Measurements from ENCODE around the gene FNBP1L. TPM values are rescaled to one million over a fixed set of nuclear protein-coding genes. Genes with fewer than 3 reads are reported as not detected.

Gene FNBP1L
- total and polyA plus RNA-seq, 7 donors = 13.4 to 30.7 (median 20.1) TPM

DNA sequence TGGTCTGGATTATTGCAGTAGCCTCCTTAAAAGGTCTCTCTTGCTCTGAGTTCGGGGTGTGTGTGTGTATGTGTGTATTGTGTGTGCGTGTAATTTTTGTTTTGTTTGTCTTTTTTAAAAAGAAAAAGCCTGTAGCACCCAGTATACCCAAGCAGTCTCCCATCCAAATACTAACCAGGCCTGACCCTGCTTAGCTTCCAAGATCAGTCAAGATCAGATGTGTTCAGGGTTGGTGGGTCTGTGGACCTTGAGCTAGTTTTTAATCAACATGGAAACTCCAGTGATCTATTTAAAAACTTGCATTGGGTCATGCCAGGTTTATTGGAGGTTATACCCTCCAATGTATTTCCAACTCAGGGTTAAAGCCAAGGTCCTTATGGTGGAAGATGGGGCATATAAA lies 40.3 kb downstream of the FNBP1L start:
- TF ChIP-seq EP300 (IDR thresholded peaks at IDR 0.05) = no peak
- intact Hi-C loops (cut with DNase I) = no loop called here
- no peak overlapping the region for H3K4me3 ChIP-seq
- DNase-seq = no peak
- H3K4me1 ChIP-seq = no peaks in the 10 kb centered on the region
- no peak overlapping the region for H3K27ac ChIP-seq
- no peaks in the 10 kb centered on the region for H3K27me3 ChIP-seq
- no peaks in the 10 kb centered on the region for H3K36me3 ChIP-seq
- WGBS, 2 donors = 95 to 96% methylated on average over 2 of the region's 2 CpGs
- H3K9me3 ChIP-seq = no peaks in the 10 kb centered on the region

DNA sequence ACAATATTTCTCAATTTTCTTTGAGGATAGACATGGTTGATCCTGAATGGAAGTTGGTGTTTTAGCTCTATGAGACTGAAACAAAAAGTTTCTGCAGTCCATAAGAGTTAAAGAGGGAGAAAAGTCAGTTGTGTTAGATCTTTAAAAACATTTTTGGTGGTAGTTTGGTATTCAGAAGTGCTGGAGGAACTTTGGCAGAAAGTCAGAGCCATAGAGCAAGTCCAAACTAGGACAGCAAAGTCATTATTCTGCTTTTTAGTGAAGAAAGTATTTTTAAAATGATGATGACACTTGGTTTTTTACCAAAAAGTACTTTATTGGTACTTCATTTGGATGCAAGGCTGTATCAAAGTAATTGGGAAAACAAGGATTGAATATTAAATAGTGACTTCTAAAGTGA lies 41.8 kb downstream of the FNBP1L start:
- Histone ChIP-seq H3K36me3 (no peaks in the 10 kb centered on the region), H3K27ac (no peak overlapping the region), H3K4me3 (no peak overlapping the region), H3K9me3 (no peaks in the 10 kb centered on the region), H3K27me3 (no peaks in the 10 kb centered on the region), H3K4me1 (no peaks in the 10 kb centered on the region)
- intact Hi-C loops (cut with DNase I) = no loop called here
- DNase-seq = no peak
- TF ChIP-seq POLR2A (IDR thresholded peaks at IDR 0.05) (no peak), POLR2AphosphoS5 (IDR thresholded peaks at IDR 0.05) (no peak), EP300 (IDR thresholded peaks at IDR 0.05) (no peak)
- TF ChIP-seq, protein P1, sequence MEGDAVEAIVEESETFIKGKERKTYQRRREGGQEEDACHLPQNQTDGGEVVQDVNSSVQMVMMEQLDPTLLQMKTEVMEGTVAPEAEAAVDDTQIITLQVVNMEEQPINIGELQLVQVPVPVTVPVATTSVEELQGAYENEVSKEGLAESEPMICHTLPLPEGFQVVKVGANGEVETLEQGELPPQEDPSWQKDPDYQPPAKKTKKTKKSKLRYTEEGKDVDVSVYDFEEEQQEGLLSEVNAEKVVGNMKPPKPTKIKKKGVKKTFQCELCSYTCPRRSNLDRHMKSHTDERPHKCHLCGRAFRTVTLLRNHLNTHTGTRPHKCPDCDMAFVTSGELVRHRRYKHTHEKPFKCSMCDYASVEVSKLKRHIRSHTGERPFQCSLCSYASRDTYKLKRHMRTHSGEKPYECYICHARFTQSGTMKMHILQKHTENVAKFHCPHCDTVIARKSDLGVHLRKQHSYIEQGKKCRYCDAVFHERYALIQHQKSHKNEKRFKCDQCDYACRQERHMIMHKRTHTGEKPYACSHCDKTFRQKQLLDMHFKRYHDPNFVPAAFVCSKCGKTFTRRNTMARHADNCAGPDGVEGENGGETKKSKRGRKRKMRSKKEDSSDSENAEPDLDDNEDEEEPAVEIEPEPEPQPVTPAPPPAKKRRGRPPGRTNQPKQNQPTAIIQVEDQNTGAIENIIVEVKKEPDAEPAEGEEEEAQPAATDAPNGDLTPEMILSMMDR (IDR thresholded peaks at IDR 0.05) = no peak

DNA sequence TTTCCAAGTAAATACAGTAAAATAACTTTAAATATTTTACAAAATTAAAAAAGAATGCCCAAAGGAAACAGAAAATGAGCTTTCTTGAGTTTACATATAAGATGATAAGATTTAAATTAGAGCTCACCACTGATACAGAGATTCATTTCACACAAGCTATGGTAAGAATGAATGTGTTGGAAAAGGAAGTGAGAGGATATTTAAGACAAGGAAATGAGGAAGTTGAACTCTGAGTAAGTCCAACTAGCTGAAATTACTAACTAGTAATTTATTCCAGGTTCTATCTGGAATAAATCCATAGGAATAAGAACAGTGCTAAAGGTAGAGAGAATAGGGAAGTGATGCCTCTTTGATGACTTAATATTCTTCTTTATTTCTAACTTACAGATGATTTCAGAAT lies 42.4 kb downstream of the FNBP1L start:
- intact Hi-C loops (cut with DNase I) = no loop called here
- TF ChIP-seq POLR2AphosphoS5 (IDR thresholded peaks at IDR 0.05) (no peak), EP300 (IDR thresholded peaks at IDR 0.05) (no peak), POLR2A (IDR thresholded peaks at IDR 0.05) (no peak)
- TF ChIP-seq, protein P1 (IDR thresholded peaks at IDR 0.05) = no peak
- H3K27me3 ChIP-seq = no peaks in the 10 kb centered on the region

DNA sequence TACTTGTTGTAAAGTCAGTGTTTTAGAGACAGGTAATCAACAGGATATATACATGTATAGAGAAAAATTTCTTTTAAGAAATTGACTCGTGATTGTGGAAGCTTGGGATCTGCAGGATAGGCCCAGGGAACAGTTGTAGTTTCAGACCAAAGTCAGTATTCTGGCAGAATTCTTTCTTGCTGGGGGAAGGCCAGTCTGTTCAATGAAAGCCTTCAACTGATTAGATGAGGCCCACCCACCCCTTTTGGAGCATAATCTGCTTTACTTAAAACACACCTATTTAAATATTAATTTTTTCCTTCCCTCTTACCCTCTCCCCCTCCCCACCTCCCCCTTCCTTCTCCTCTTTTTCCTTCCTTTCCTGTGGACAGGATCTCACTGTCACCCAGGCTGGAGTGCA lies 48.0 kb downstream of the FNBP1L start:
- no peak for TF ChIP-seq EP300 (IDR thresholded peaks at IDR 0.05)
- TF ChIP-seq, protein P1 (IDR thresholded peaks at IDR 0.05) = no peak
- TF ChIP-seq POLR2AphosphoS5 (IDR thresholded peaks at IDR 0.05) = no peak
- no peak for TF ChIP-seq POLR2A (IDR thresholded peaks at IDR 0.05)
- Histone ChIP-seq H3K4me3 (no peak overlapping the region), H3K27ac (no peak overlapping the region), H3K36me3 (no peaks in the 10 kb centered on the region), H3K27me3 (no peaks in the 10 kb centered on the region), H3K9me3 (no peaks in the 10 kb centered on the region), H3K4me1 (no peaks in the 10 kb centered on the region)
- 85 to 92% methylated on average over 1 of the region's 1 CpG for WGBS, 2 donors
- intact Hi-C loops (cut with DNase I) = no loop called here
- no peak for DNase-seq

More for the DNA sequence above, 42.4 kb downstream of the FNBP1L start:
- no peak overlapping the region for H3K27ac ChIP-seq
- DNase-seq = no peak
- no peaks in the 10 kb centered on the region for H3K36me3 ChIP-seq
- no peaks in the 10 kb centered on the region for H3K9me3 ChIP-seq
- H3K4me3 ChIP-seq = no peak overlapping the region
- H3K4me1 ChIP-seq = no peaks in the 10 kb centered on the region

DNA sequence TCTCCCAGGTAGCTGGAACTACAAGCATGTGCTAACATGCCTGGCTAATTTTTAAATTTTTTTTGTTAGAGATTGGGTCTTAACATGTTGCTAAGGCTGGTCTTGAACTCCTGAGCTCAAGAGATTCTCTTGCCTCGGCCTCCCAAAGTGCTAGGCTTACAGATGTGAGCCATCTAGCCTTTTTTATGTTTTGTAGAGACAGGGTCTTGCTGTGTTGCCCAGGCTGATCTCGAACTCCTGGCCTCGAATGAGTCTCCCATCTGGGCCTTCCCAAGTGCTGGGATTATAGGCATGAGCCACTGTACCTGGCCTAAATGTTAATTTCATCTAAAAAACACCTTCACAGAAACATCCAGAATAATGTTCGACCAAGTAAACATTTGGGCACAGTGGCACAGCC lies 48.6 kb downstream of the FNBP1L start:
- Histone ChIP-seq H3K27me3 (no peaks in the 10 kb centered on the region), H3K36me3 (no peaks in the 10 kb centered on the region), H3K27ac (no peak overlapping the region), H3K4me3 (no peak overlapping the region), H3K4me1 (no peaks in the 10 kb centered on the region), H3K9me3 (no peaks in the 10 kb centered on the region)
- 94 to 95% methylated on average over 4 of the region's 4 CpGs for WGBS, 2 donors
- no peak for DNase-seq
- TF ChIP-seq EP300 (IDR thresholded peaks at IDR 0.05) (no peak), POLR2AphosphoS5 (IDR thresholded peaks at IDR 0.05) (no peak), POLR2A (IDR thresholded peaks at IDR 0.05) (no peak)
- TF ChIP-seq, protein P1 (IDR thresholded peaks at IDR 0.05) = no peak
- intact Hi-C loops (cut with DNase I) = no loop called here
